HepG2 (cell line): ENCODE data around the gene CDH22.

Source experiments
- E2F5 ChIP-seq: sonication (generic); formaldehyde crosslinking; conservative IDR thresholded peaks from 2 replicates; pipeline ENCODE4 v1.4.0; 2020; ENCODE audit warnings: missing genetic modification reagents
- RFX1 ChIP-seq: fragments of 450-650 bp; IDR thresholded peaks from 2 replicates; pipeline ENCODE4 v1.6.1; 2017
- THRA ChIP-seq: sonication (generic); formaldehyde crosslinking; IDR thresholded peaks from 2 replicates; pipeline ENCODE4 v1.4.0; 2020; ENCODE audit warnings: missing genetic modification reagents, borderline replicate concordance
- TOE1 ChIP-seq: sonication (generic); formaldehyde crosslinking; IDR thresholded peaks from 2 replicates; pipeline ENCODE4 v1.4.0; 2020; ENCODE audit warnings: mild to moderate bottlenecking, missing genetic modification reagents
- ZNF274 ChIP-seq: sonication (generic); formaldehyde crosslinking; IDR thresholded peaks from 2 replicates; pipeline ENCODE4 v1.5.1; 2020; ENCODE audit warnings: mild to moderate bottlenecking, missing genetic modification reagents

GRCh38 chr20:46230106-46230491 lies 78.2 kb downstream of the CDH22 start:
- no peak for TF ChIP-seq TOE1
- TF ChIP-seq E2F5: no peak
- TF ChIP-seq ZNF274 (CRISPR knock-in tag): no peak
- TF ChIP-seq THRA (CRISPR knock-in tag): no peak
- no peak for TF ChIP-seq RFX1
